SJCRH30 (cell line): ENCODE data around the gene CLMN. TPM values are rescaled to one million over a fixed set of nuclear protein-coding genes. Genes with fewer than 3 reads are reported as not detected.

Experiments
- DNase-seq, 2 experiments: peaks; one replicate each; pipeline ENCODE4 v3.0.0-alpha.2; 2015 to 2020
- H3K27ac ChIP-seq: fragments of 250-450 bp; sonication (Bioruptor Pico); 2 replicates; pipeline ENCODE4 v1.5.1; 2020; ENCODE audit warnings: mild to moderate bottlenecking, moderate library complexity
- H3K27me3 ChIP-seq: fragments of 250-450 bp; sonication (Bioruptor Pico); 2 replicates; pipeline ENCODE4 v1.5.1; 2020; ENCODE audit warnings: mild to moderate bottlenecking, moderate library complexity
- H3K36me3 ChIP-seq: fragments of 250-450 bp; sonication (Bioruptor Pico); 2 replicates; pipeline ENCODE4 v1.5.1; 2020; ENCODE audit warnings: mild to moderate bottlenecking, moderate library complexity
- H3K4me1 ChIP-seq: fragments of 250-450 bp; sonication (Bioruptor Pico); 2 replicates; pipeline ENCODE4 v1.5.1; 2020; ENCODE audit warnings: mild to moderate bottlenecking, moderate library complexity
- H3K4me3 ChIP-seq: fragments of 250-450 bp; sonication (Bioruptor Pico); 2 replicates; pipeline ENCODE4 v1.5.1; 2020; ENCODE audit warnings: mild to moderate bottlenecking, moderate library complexity
- H3K9me3 ChIP-seq: fragments of 250-450 bp; sonication (Bioruptor Pico); replicated peaks from 2 replicates; pipeline ENCODE4 v1.5.1; 2020; ENCODE audit warnings: mild to moderate bottlenecking, moderate library complexity
- total RNA-seq: library from RNA; depleted of rRNA; stranded (reverse); fragments of >200 nt; shearing (Covaris generic); gene quantifications from 2 replicates; pipeline ENCODE4 v1.2.3, GENCODE V29; 2014

The CLMN gene
- total RNA-seq, 1 experiment from 2014 or later: 29.0 TPM

- Histone ChIP-seq H3K4me1 (peaks cover 9% of the 10 kb centered on the region), H3K36me3 (no peaks in the 10 kb centered on the region), H3K9me3 (peaks cover 5% of the 10 kb centered on the region; the same call in 1 of the 2 replicates), H3K4me3 (no peak overlapping the region), H3K27me3 (no peaks in the 10 kb centered on the region), H3K27ac (no peak overlapping the region)
- DNase-seq: no peak
Measured at GRCh38 chr14:95353007-95353406, 33.3 kb upstream of the CLMN start.

- Histone ChIP-seq H3K4me3 (no peak overlapping the region), H3K36me3 (no peaks in the 10 kb centered on the region), H3K9me3 (peaks cover 5% of the 10 kb centered on the region; the same call in 1 of the 2 replicates), H3K27ac (no peak overlapping the region), H3K4me1 (peaks cover 9% of the 10 kb centered on the region), H3K27me3 (no peaks in the 10 kb centered on the region)
- no peak for DNase-seq
Measured at GRCh38 chr14:95352481-95352880, 32.8 kb upstream of the CLMN start.

- Histone ChIP-seq H3K4me1 (peaks cover 8% of the 10 kb centered on the region), H3K27ac (no peak overlapping the region), H3K9me3 (0 out of 2 replicates have a peak, but pooled peaks cover 5% of the 10 kb centered on the region), H3K36me3 (no peaks in the 10 kb centered on the region), H3K4me3 (no peak overlapping the region), H3K27me3 (no peaks in the 10 kb centered on the region)
- DNase-seq: no peak
Measured at GRCh38 chr14:95349241-95349640, 29.5 kb upstream of the CLMN start.

- Histone ChIP-seq H3K4me3 (no peak overlapping the region), H3K27ac (no peak overlapping the region), H3K9me3 (no peaks in the 10 kb centered on the region), H3K36me3 (no peaks in the 10 kb centered on the region), H3K4me1 (peaks cover 8% of the 10 kb centered on the region), H3K27me3 (no peaks in the 10 kb centered on the region)
- DNase-seq: no peak
Measured at GRCh38 chr14:95348395-95349080, 28.8 kb upstream of the CLMN start.

- Histone ChIP-seq H3K4me1 (peaks cover 8% of the 10 kb centered on the region), H3K36me3 (no peaks in the 10 kb centered on the region), H3K4me3 (no peak overlapping the region), H3K9me3 (no peaks in the 10 kb centered on the region), H3K27me3 (no peaks in the 10 kb centered on the region), H3K27ac (peak overlapping the region; percentile 10; the same call in 1 of the 2 replicates)
- DNase-seq: peak; percentile 61 to 68
Measured at GRCh38 chr14:95346820-95347219, 27.1 kb upstream of the CLMN start.

- DNase-seq: no peak
- no peaks in the 10 kb centered on the region for H3K36me3 ChIP-seq
- H3K27ac ChIP-seq: peak overlapping the region; percentile 10; the same call in 1 of the 2 replicates
- H3K4me1 ChIP-seq: peaks cover 8% of the 10 kb centered on the region
- H3K27me3 ChIP-seq: no peaks in the 10 kb centered on the region
- no peak overlapping the region for H3K4me3 ChIP-seq
- no peaks in the 10 kb centered on the region for H3K9me3 ChIP-seq
Measured at GRCh38 chr14:95346266-95346665, 26.6 kb upstream of the CLMN start.

GRCh38 chr14:95345032-95345431 is 25.3 kb upstream of the CLMN start:
- DNase-seq: no peak
- H3K27me3 ChIP-seq: no peaks in the 10 kb centered on the region
- no peak overlapping the region for H3K27ac ChIP-seq
- H3K4me1 ChIP-seq: peaks cover 11% of the 10 kb centered on the region
- no peaks in the 10 kb centered on the region for H3K36me3 ChIP-seq
- no peaks in the 10 kb centered on the region for H3K9me3 ChIP-seq
- H3K4me3 ChIP-seq: no peak overlapping the region

GRCh38 chr14:95344536-95344935 is 24.8 kb upstream of the CLMN start:
- no peak for DNase-seq
- H3K36me3 ChIP-seq: no peaks in the 10 kb centered on the region

GRCh38 chr14:95341564-95341963 is 21.9 kb upstream of the CLMN start:
- no peak for DNase-seq
- Histone ChIP-seq H3K27me3 (no peaks in the 10 kb centered on the region), H3K36me3 (no peaks in the 10 kb centered on the region), H3K4me3 (no peak overlapping the region), H3K27ac (no peak overlapping the region), H3K9me3 (no peaks in the 10 kb centered on the region), H3K4me1 (peaks cover 5% of the 10 kb centered on the region)

More at GRCh38 chr14:95344536-95344935, 24.8 kb upstream of the CLMN start:
- H3K27ac ChIP-seq: no peak overlapping the region
- no peaks in the 10 kb centered on the region for H3K27me3 ChIP-seq
- no peak overlapping the region for H3K4me3 ChIP-seq
- peaks cover 11% of the 10 kb centered on the region for H3K4me1 ChIP-seq
- no peaks in the 10 kb centered on the region for H3K9me3 ChIP-seq

GRCh38 chr14:95341115-95341514 is 21.4 kb upstream of the CLMN start:
- DNase-seq: no peak
- peaks cover 3% of the 10 kb centered on the region; the same call in 1 of the 2 replicates for H3K4me1 ChIP-seq
- no peaks in the 10 kb centered on the region for H3K27me3 ChIP-seq
- H3K9me3 ChIP-seq: no peaks in the 10 kb centered on the region
- H3K27ac ChIP-seq: no peak overlapping the region
- H3K36me3 ChIP-seq: no peaks in the 10 kb centered on the region
- no peak overlapping the region for H3K4me3 ChIP-seq

- no peaks in the 10 kb centered on the region for H3K27me3 ChIP-seq
- no peak overlapping the region for H3K4me3 ChIP-seq
- no peaks in the 10 kb centered on the region for H3K36me3 ChIP-seq
- peaks cover 3% of the 10 kb centered on the region; the same call in 1 of the 2 replicates for H3K4me1 ChIP-seq
- H3K27ac ChIP-seq: no peak overlapping the region
- DNase-seq: peak; percentile 44 to 65
- no peaks in the 10 kb centered on the region for H3K9me3 ChIP-seq
Measured at GRCh38 chr14:95340201-95340697, 20.5 kb upstream of the CLMN start.

GRCh38 chr14:95339301-95339865 is 19.7 kb upstream of the CLMN start:
- Histone ChIP-seq H3K36me3 (no peaks in the 10 kb centered on the region), H3K4me3 (no peak overlapping the region), H3K9me3 (no peaks in the 10 kb centered on the region), H3K27ac (no peak overlapping the region), H3K4me1 (peaks cover 3% of the 10 kb centered on the region; the same call in 1 of the 2 replicates), H3K27me3 (no peaks in the 10 kb centered on the region)
- no peak for DNase-seq

GRCh38 chr14:95338436-95338835 is 18.7 kb upstream of the CLMN start:
- no peak for DNase-seq
- H3K4me1 ChIP-seq: peaks cover 3% of the 10 kb centered on the region; the same call in 1 of the 2 replicates
- H3K9me3 ChIP-seq: no peaks in the 10 kb centered on the region
- H3K4me3 ChIP-seq: no peak overlapping the region
- no peaks in the 10 kb centered on the region for H3K36me3 ChIP-seq
- H3K27me3 ChIP-seq: no peaks in the 10 kb centered on the region
- H3K27ac ChIP-seq: no peak overlapping the region

GRCh38 chr14:95337041-95337595 is 17.4 kb upstream of the CLMN start:
- Histone ChIP-seq H3K4me1 (peaks cover 3% of the 10 kb centered on the region; the same call in 1 of the 2 replicates), H3K27ac (no peak overlapping the region)
- no peak for DNase-seq

GRCh38 chr14:95336192-95336760 is 16.6 kb upstream of the CLMN start:
- Histone ChIP-seq H3K9me3 (no peaks in the 10 kb centered on the region), H3K4me3 (no peak overlapping the region), H3K4me1 (peaks cover 3% of the 10 kb centered on the region; the same call in 1 of the 2 replicates), H3K27me3 (no peaks in the 10 kb centered on the region), H3K27ac (no peak overlapping the region), H3K36me3 (no peaks in the 10 kb centered on the region)
- DNase-seq: no peak

More at GRCh38 chr14:95337041-95337595, 17.4 kb upstream of the CLMN start:
- no peaks in the 10 kb centered on the region for H3K9me3 ChIP-seq
- H3K36me3 ChIP-seq: no peaks in the 10 kb centered on the region
- H3K27me3 ChIP-seq: no peaks in the 10 kb centered on the region
- H3K4me3 ChIP-seq: no peak overlapping the region
